ENCODE data around the gene FAM24A. TPM values are rescaled to one million over a fixed set of nuclear protein-coding genes. Genes with fewer than 3 reads are reported as not detected.

Gene FAM24A
- total RNA-seq, 2 donors from 2014 or later = not detected

GRCh38 chr10:122930140-122930539 lies 19.7 kb downstream of the FAM24A start:
- Histone ChIP-seq H3K36me3 (no peaks in the 10 kb centered on the region), H3K4me1 (no peaks in the 10 kb centered on the region), H3K4me3 (no peak overlapping the region), H3K9me3 (no peaks in the 10 kb centered on the region), H3K27ac (no peak overlapping the region), H3K27me3 (no peaks in the 10 kb centered on the region)
- no peak for TF ChIP-seq CTCF (IDR thresholded peaks at IDR 0.05)
- DNase-seq (ENCODE audit: low spot score) = no peak

- no peaks in the 10 kb centered on the region for H3K27me3 ChIP-seq
- H3K9me3 ChIP-seq = no peaks in the 10 kb centered on the region
- H3K4me3 ChIP-seq = no peak overlapping the region
- no peak for DNase-seq (ENCODE audit: low spot score)
- no peaks in the 10 kb centered on the region for H3K4me1 ChIP-seq
- no peak for TF ChIP-seq CTCF (IDR thresholded peaks at IDR 0.05)
- H3K36me3 ChIP-seq = no peaks in the 10 kb centered on the region
- H3K27ac ChIP-seq = no peak overlapping the region
These were observed 20.9 kb downstream of the FAM24A start for GRCh38 chr10:122931088-122931906.

- no peak for DNase-seq (ENCODE audit: low spot score)
- no peak for TF ChIP-seq CTCF (IDR thresholded peaks at IDR 0.05)
- Histone ChIP-seq H3K9me3 (no peaks in the 10 kb centered on the region), H3K36me3 (peaks cover 15% of the 10 kb centered on the region), H3K27ac (no peak overlapping the region), H3K27me3 (no peaks in the 10 kb centered on the region), H3K4me1 (no peaks in the 10 kb centered on the region), H3K4me3 (no peak overlapping the region)
These were observed 28.9 kb downstream of the FAM24A start for GRCh38 chr10:122939133-122939855.

DNA sequence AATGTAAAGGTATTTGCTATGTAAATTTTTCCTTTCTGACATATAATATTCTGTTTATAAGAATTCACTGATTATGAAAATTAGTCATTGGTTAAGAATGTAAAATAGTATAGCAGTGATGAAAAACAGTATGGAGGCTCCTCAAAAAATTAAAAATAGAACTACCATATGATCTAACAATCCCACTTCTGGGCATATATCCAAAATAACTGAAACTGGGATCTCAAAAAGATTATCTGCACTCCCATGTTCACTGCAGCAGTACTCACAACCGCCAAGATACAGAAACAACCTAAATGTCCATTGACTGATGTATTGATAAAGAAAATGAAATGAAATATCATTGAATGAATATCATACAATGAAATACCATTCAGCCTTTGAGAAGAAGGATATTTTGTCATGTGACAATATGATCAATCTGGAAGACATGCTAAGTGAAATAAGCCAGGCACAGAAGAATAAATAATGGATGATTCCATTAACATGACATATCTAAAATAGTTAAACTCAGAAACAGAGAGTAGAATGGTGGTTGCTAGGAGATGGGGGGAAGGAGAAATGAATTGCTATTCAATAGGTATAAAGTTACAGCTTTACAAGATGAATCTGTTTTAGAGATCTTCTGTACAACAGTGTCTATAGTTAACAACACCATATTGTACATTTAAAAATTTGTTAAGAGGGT lies 29.6 kb downstream of the FAM24A start:
- peaks cover 15% of the 10 kb centered on the region for H3K36me3 ChIP-seq
- no peaks in the 10 kb centered on the region for H3K27me3 ChIP-seq
- TF ChIP-seq CTCF (IDR thresholded peaks at IDR 0.05) = no peak
- H3K4me3 ChIP-seq = no peak overlapping the region
- no peak overlapping the region for H3K27ac ChIP-seq
- H3K9me3 ChIP-seq = no peaks in the 10 kb centered on the region
- DNase-seq (ENCODE audit: low spot score) = no peak
- H3K4me1 ChIP-seq = no peaks in the 10 kb centered on the region

DNA sequence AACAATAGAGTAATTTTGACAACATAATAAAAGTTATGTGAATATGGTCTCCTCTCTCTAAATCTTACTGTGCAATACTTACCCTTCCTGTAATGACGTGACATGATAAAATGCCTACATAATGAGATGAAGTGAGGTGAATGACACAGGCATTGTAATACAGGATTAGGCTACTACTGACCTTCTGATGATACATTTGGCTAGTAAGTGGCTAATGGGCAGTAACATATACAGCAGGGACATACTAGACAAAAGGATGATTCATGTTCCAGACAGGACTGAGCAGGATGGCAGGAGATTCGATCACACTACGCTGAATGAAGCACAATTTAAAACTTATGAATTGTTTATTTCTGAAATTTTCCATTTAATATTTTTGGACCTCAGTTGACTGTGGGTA lies 38.9 kb downstream of the FAM24A start:
- Histone ChIP-seq H3K4me1 (peaks cover 0 to 8% of the 10 kb centered on the region in 2 donors), H3K27me3 (no peaks in the 10 kb centered on the region), H3K36me3 (peaks cover 25% of the 10 kb centered on the region), H3K9me3 (no peaks in the 10 kb centered on the region), H3K27ac (no peak overlapping the region), H3K4me3 (no peak overlapping the region)
- no peak for TF ChIP-seq CTCF (IDR thresholded peaks at IDR 0.05)
- no peak for DNase-seq (ENCODE audit: low spot score)
